Stimulated activated CD8-positive, alpha-beta memory T cell treated with anti-CD3 and anti-CD28 coated beads, Interleukin-4, amount 100 ng/mL, for 24 hours (primary cell): Measurements from ENCODE around the gene BLOC1S3.

ENCODE experiments used
- DNase-seq: peaks from one replicate; pipeline ENCODE4 v3.0.0-alpha.2; 2020; ENCODE audit warnings: low read depth

Gene BLOC1S3

GRCh38 chr19:45146251-45146650 is 32.3 kb upstream of the BLOC1S3 start:
- DNase-seq: no peak

GRCh38 chr19:45146741-45147205 is 31.8 kb upstream of the BLOC1S3 start:
- no peak for DNase-seq

GRCh38 chr19:45147835-45148676 is 30.5 kb upstream of the BLOC1S3 start:
- DNase-seq: no peak

GRCh38 chr19:45149129-45149528 is 29.5 kb upstream of the BLOC1S3 start:
- DNase-seq: no peak

GRCh38 chr19:45150180-45150579 is 28.4 kb upstream of the BLOC1S3 start:
- DNase-seq: no peak

GRCh38 chr19:45150751-45151281 is 27.8 kb upstream of the BLOC1S3 start:
- DNase-seq: no peak

GRCh38 chr19:45151320-45151719 is 27.3 kb upstream of the BLOC1S3 start:
- no peak for DNase-seq

GRCh38 chr19:45151821-45152503 is 26.6 kb upstream of the BLOC1S3 start:
- DNase-seq: no peak

GRCh38 chr19:45152504-45153338 is 25.9 kb upstream of the BLOC1S3 start:
- DNase-seq: no peak

- no peak for DNase-seq
Measured at GRCh38 chr19:45153339-45154063, 25.1 kb upstream of the BLOC1S3 start.

GRCh38 chr19:45154064-45154827 is 24.3 kb upstream of the BLOC1S3 start:
- DNase-seq: no peak

GRCh38 chr19:45156011-45156630 is 22.5 kb upstream of the BLOC1S3 start:
- no peak for DNase-seq

- DNase-seq: no peak
Measured at GRCh38 chr19:45156751-45157150, 21.8 kb upstream of the BLOC1S3 start.

- DNase-seq: no peak
Measured at GRCh38 chr19:45158503-45159209, 19.9 kb upstream of the BLOC1S3 start.

GRCh38 chr19:45159210-45159970 is 19.2 kb upstream of the BLOC1S3 start:
- no peak for DNase-seq

- DNase-seq: no peak
Measured at GRCh38 chr19:45159971-45160324, 18.6 kb upstream of the BLOC1S3 start.

GRCh38 chr19:45160870-45161737 is 17.5 kb upstream of the BLOC1S3 start, which contains the start of gene NKPD1:
Gene NKPD1 (minus strand): TSS chr19:45160982. CDS start chr19:45160150, 832 bp downstream.
- DNase-seq: no peak
